Measurements from ENCODE around the gene TAS2R60. TPM values are rescaled to one million over a fixed set of nuclear protein-coding genes. Genes with fewer than 3 reads are reported as not detected.

TAS2R60 gene
- total RNA-seq, 4 donors from 2014 or later, result 0.82 TPM; not detected in 3

DNA sequence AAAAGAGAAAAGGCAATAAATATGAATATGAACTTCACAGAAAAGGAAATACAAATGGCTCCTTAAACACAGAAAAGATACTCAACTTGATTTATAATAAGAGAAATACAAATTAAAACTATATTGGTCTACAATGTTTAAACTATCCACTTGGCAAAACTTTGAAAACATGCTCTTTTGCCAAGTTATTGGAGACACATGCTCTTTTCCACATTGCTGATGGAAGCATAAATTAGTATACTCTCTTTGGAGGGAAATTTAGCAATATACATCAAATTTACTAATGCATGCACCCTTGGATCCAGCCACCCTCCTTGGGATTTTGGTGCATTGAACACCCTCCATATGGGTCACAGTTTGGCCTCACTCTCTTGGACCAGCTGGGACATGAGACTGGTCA, 7.9 kb downstream of the TAS2R60 start:
- TF ChIP-seq, protein P1, sequence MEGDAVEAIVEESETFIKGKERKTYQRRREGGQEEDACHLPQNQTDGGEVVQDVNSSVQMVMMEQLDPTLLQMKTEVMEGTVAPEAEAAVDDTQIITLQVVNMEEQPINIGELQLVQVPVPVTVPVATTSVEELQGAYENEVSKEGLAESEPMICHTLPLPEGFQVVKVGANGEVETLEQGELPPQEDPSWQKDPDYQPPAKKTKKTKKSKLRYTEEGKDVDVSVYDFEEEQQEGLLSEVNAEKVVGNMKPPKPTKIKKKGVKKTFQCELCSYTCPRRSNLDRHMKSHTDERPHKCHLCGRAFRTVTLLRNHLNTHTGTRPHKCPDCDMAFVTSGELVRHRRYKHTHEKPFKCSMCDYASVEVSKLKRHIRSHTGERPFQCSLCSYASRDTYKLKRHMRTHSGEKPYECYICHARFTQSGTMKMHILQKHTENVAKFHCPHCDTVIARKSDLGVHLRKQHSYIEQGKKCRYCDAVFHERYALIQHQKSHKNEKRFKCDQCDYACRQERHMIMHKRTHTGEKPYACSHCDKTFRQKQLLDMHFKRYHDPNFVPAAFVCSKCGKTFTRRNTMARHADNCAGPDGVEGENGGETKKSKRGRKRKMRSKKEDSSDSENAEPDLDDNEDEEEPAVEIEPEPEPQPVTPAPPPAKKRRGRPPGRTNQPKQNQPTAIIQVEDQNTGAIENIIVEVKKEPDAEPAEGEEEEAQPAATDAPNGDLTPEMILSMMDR (IDR thresholded peaks at IDR 0.05; ENCODE audit: low read depth), result no peak

DNA sequence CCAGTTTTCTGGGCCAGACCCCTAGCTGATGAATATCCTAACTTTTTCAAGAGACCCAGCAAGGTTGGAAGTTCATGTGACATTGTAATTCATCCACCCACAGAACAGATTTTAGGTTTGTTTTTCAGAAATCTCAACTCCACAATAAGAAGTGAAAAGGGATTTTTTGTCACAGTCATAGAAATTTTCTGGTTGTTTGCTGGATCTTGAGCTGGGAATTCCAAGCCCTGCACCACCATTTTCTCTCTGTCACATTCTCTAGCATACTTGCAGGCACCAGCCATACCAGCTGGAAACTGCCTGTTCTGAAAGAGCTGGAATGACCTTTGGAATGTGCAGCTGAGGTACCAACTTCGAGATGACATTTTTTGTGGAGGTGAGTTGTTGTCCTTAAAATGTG, 8.5 kb downstream of the TAS2R60 start:
- TF ChIP-seq, protein P1 (IDR thresholded peaks at IDR 0.05; ENCODE audit: low read depth), result no peak

DNA sequence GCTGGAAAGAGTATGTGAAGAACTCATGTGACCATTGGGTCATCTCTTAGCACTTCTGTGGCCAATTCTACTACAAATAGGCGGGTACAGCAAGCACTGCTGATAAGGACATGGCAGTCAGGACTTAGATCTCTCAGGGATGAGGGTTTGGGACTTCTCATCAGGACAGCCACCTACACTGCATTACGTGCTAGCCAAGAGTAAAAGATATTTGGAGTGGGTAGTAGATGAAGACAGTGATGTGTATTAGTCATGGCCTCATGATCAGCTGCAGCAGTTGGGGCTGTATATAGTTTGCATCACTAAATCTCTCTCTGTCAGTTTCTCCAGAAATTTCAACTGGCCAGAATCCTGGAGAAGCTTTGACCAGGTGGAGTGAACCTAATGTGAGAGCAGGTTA, 9.2 kb downstream of the TAS2R60 start:
- TF ChIP-seq, protein P1 (IDR thresholded peaks at IDR 0.05; ENCODE audit: low read depth), result no peak

DNA sequence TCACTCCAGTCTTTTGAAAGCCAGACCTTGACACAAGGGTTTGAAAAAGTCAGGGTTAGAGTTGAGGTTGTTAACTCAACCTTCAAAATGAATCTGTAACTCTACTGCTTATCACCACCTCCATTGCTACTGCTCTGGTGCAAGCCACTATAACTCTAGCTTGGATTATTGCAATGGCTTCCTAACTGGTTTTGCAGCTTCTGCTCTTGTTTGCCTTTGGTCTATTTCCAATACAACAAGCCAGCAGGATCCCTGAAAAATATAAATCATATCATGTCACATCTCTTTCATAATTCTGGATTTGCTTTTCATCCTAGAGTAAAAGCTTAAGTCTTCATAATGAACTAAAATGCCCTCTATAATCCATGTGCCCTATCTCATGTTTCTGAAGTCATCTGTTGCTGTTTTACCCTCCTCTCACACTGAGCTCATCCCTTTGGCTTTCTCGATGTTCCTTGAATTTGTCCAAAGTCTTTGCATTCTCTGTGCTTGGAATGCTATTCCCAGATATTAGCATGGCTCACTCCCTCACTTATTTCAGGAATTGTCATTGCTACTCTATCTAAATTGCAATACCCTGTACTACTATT, 10.9 kb downstream of the TAS2R60 start:
- TF ChIP-seq, protein P1 (IDR thresholded peaks at IDR 0.05; ENCODE audit: low read depth), result no peak

DNA sequence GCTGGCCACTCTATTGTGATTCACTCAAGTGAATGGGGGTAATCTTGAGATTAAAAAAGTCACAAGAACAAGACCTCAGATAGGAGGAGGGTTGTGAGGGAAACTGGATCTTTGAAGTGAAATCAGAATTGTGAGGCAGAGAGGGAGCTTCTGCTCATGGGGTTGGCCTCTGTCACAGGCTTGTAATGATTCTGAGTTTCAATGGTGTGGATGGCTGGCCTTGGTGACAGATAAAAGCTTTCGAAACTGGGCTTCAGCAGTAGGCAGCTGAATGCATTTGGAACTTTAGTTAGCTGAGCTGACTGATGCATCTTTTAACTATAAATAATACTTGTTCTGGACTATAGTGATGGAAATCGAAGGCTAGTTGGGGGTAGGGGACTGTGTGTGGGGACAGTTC, 12.2 kb downstream of the TAS2R60 start:
- TF ChIP-seq, protein P1 (IDR thresholded peaks at IDR 0.05; ENCODE audit: low read depth), result no peak

DNA sequence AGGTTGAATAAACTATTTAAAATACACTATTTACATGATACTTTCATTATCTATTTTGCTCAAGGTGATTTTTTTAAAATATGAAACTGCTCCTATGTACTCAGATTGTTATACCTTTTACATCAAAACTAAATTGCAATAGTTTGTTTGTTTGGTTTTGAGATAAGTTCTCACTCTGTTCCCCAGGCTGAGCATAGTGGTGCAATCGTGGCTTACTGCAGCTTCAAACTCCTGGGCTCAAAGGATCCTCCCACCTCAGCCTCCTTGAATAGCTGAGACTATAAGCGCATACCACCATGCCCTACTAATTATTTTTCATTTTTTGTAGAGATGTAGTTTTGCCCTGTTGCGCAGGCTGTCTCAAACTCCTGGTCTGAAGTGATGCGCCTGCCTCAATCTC, 12.7 kb downstream of the TAS2R60 start:
- TF ChIP-seq, protein P1 (IDR thresholded peaks at IDR 0.05; ENCODE audit: low read depth), result no peak

DNA sequence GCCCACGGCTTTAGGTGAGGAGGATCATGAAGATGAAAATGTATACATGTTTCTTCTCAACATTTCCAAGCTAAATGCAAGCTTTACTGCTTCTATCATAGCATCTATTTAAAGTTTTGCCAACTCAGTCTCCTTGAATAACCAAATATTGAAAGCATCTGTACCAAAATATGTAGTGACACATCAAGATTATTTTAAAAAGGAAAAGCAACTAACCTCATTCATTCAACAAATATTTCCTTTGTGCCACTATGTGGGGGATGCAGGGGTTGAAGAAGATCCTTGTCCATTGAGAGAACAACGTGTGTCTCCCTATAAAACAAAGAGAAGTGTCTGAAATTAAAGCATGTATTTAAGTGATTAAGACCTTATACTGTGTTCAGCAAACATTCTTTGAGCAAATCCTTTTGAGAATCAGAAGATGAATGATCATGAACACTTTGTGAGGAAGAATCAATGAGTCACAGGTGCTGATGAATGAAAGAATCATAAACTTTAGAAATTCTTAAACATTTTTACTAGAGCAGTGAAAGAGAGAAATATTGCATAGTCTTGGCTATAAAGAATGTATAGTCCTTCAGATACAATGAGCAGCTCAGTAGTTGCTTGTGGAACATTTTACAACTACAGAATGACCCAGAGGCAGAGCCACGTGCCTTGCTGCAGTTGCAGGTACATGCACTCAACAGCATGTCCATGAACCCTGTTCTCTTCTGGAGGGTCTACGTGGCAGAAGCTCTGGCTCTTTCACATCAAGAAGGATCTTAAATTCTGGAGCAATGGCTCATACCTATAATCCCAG, 13.9 kb downstream of the TAS2R60 start:
- TF ChIP-seq, protein P1 (IDR thresholded peaks at IDR 0.05; ENCODE audit: low read depth), result no peak

Measured in subcutaneous adipose tissue (tissue), 4 donors.